ENCODE data around the gene GDI1.

DNA sequence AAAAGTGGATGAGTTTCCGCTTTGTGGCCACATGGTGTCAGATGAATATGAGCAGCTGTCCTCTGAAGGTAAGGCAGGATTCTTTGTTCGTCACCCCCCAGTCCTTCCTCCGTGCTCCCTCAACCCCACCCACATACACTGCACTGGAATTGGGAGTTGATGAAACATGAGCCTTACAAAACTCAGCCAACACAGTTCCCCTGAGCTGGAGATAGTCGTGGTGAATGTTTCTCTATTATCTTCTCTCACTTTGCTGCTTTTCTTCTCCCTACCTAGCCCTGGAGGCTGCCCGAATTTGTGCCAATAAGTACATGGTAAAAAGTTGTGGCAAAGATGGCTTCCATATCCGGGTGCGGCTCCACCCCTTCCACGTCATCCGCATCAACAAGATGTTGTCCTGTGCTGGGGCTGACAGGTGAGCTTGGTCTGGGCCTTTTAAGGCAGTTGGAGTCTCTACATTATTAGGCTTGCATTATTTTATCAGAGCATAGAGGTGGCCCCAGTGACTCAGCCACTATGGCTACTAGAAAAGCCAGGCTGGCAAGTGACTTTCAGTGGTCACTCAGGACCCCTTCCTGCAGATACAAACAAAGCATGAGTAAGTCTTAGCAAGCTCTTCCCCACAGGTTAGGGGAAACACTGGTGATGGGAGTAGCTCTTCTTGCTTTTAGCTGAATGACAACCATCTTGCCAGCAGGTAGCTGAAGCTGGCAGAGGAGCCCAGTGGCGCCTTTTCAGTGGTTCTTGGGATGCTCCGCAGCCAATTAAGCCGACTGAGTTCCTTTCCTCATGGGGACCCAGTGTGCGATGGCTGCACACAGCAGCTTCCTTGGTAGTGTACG is 37.2 kb upstream of the GDI1 start:
- TF ChIP-seq EZH2 (IDR thresholded peaks at IDR 0.05; ENCODE audit: borderline replicate concordance, low read depth, low read length, poor library complexity, severe bottlenecking), result no peak
- TF ChIP-seq, protein P1, sequence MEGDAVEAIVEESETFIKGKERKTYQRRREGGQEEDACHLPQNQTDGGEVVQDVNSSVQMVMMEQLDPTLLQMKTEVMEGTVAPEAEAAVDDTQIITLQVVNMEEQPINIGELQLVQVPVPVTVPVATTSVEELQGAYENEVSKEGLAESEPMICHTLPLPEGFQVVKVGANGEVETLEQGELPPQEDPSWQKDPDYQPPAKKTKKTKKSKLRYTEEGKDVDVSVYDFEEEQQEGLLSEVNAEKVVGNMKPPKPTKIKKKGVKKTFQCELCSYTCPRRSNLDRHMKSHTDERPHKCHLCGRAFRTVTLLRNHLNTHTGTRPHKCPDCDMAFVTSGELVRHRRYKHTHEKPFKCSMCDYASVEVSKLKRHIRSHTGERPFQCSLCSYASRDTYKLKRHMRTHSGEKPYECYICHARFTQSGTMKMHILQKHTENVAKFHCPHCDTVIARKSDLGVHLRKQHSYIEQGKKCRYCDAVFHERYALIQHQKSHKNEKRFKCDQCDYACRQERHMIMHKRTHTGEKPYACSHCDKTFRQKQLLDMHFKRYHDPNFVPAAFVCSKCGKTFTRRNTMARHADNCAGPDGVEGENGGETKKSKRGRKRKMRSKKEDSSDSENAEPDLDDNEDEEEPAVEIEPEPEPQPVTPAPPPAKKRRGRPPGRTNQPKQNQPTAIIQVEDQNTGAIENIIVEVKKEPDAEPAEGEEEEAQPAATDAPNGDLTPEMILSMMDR (conservative IDR thresholded peaks at IDR 0.05; ENCODE audit: low read depth, low read length), result no peak

All from A673 (cell line).